GM19035 (cell line): ENCODE results near the gene UNCX.

Experiments used
- ATAC-seq: cut with Tn5 transposase; IDR thresholded peaks from one replicate; pipeline ENCODE4 v1.9.1; 2021; ENCODE audit not compliant: unreplicated experiment

Gene UNCX

GRCh38 chr7:1231214-1232102, 1.2 kb upstream of the UNCX start:
- no peak for ATAC-seq

- ATAC-seq = no peak
Measured at GRCh38 chr7:1232103-1232466, 587 bp upstream of the UNCX start.

- ATAC-seq = no peak
Measured at GRCh38 chr7:1233333-1234048, 819 bp downstream of the UNCX start.

GRCh38 chr7:1234049-1234880, 1.6 kb downstream of the UNCX start:
- ATAC-seq = no peak

GRCh38 chr7:1234881-1235500, 2.3 kb downstream of the UNCX start:
- no peak for ATAC-seq

GRCh38 chr7:1235501-1236131, 2.9 kb downstream of the UNCX start:
- ATAC-seq = no peak

- ATAC-seq = no peak
Measured at GRCh38 chr7:1236132-1236661, 3.5 kb downstream of the UNCX start.

- no peak for ATAC-seq
Measured at GRCh38 chr7:1236831-1237701, 4.4 kb downstream of the UNCX start.

- ATAC-seq = no peak
Measured at GRCh38 chr7:1237704-1238255, 5.1 kb downstream of the UNCX start.

- no peak for ATAC-seq
Measured at GRCh38 chr7:1238450-1238882, 5.8 kb downstream of the UNCX start.

GRCh38 chr7:1238931-1239802, 6.5 kb downstream of the UNCX start:
- no peak for ATAC-seq

- ATAC-seq = no peak
Measured at GRCh38 chr7:1239803-1240516, 7.3 kb downstream of the UNCX start.

GRCh38 chr7:1240517-1241257, 8.0 kb downstream of the UNCX start:
- no peak for ATAC-seq

- ATAC-seq = no peak
Measured at GRCh38 chr7:1241258-1241602, 8.6 kb downstream of the UNCX start.

GRCh38 chr7:1241603-1242255, 9.1 kb downstream of the UNCX start:
- ATAC-seq = no peak

- no peak for ATAC-seq
Measured at GRCh38 chr7:1242256-1242605, 9.6 kb downstream of the UNCX start.
